ENCODE results near the gene SOX4. TPM values are rescaled to one million over a fixed set of nuclear protein-coding genes. Genes with fewer than 3 reads are reported as not detected.
A peak's percentile ranks its signal among the peaks of the same experiment; 100 is the strongest.

Gene SOX4
- total RNA-seq, 1 donor, result 12.4 TPM

DNA sequence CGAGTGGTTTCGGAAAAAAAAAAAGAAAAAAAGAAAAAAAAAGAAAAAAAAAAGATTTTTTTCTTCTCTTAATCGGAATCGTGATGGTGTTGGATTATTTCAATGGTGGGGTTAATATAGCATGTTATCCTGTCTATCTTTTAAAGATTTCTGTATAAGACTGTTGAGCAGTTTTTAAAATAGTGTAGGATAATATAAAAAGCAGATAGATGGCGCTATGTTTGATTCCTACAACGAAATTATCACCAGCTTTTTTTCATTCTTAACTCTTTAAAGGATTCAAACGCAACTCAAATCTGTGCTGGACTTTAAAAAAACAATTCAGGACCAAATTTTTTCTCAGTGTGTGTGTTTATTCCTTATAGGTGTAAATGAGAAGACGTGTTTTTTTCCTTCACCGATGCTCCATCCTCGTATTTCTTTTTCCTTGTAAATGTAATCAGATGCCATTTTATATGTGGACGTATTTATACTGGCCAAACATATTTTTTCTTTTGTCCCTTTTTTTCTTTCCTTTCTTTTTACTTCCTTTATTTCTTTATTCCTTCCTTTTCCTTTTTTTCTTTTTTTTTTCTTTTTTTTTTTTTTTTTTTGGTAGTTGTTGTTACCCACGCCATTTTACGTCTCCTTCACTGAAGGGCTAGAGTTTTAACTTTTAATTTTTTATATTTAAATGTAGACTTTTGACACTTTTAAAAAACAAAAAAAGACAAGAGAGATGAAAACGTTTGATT lies 3.6 kb downstream of the SOX4 start:
- peak overlapping the region; percentile 95 for H3K4me3 ChIP-seq (ENCODE audit: low read depth, low read length)
- peak; percentile 76 for DNase-seq (ENCODE audit: low read depth)
- TF ChIP-seq, protein P1, sequence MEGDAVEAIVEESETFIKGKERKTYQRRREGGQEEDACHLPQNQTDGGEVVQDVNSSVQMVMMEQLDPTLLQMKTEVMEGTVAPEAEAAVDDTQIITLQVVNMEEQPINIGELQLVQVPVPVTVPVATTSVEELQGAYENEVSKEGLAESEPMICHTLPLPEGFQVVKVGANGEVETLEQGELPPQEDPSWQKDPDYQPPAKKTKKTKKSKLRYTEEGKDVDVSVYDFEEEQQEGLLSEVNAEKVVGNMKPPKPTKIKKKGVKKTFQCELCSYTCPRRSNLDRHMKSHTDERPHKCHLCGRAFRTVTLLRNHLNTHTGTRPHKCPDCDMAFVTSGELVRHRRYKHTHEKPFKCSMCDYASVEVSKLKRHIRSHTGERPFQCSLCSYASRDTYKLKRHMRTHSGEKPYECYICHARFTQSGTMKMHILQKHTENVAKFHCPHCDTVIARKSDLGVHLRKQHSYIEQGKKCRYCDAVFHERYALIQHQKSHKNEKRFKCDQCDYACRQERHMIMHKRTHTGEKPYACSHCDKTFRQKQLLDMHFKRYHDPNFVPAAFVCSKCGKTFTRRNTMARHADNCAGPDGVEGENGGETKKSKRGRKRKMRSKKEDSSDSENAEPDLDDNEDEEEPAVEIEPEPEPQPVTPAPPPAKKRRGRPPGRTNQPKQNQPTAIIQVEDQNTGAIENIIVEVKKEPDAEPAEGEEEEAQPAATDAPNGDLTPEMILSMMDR (IDR thresholded peaks at IDR 0.05; ENCODE audit: insufficient read depth, low read length), result peak; percentile 45

DNA sequence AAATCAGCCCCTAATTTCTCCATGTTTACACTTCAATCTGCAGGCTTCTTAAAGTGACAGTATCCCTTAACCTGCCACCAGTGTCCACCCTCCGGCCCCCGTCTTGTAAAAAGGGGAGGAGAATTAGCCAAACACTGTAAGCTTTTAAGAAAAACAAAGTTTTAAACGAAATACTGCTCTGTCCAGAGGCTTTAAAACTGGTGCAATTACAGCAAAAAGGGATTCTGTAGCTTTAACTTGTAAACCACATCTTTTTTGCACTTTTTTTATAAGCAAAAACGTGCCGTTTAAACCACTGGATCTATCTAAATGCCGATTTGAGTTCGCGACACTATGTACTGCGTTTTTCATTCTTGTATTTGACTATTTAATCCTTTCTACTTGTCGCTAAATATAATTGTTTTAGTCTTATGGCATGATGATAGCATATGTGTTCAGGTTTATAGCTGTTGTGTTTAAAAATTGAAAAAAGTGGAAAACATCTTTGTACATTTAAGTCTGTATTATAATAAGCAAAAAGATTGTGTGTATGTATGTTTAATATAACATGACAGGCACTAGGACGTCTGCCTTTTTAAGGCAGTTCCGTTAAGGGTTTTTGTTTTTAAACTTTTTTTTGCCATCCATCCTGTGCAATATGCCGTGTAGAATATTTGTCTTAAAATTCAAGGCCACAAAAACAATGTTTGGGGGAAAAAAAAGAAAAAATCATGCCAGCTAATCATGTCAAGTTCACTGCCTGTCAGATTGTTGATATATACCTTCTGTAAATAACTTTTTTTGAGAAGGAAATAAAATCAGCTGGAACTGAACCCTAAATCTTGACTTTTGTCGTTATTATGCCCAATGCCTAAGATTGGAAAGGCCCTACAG lies 4.5 kb downstream of the SOX4 start:
- peak overlapping the region; percentile 95 for H3K4me3 ChIP-seq (ENCODE audit: low read depth, low read length)
- DNase-seq (ENCODE audit: low read depth), result peak; percentile 69
- TF ChIP-seq, protein P1 (IDR thresholded peaks at IDR 0.05; ENCODE audit: insufficient read depth, low read length), result no peak

DNA sequence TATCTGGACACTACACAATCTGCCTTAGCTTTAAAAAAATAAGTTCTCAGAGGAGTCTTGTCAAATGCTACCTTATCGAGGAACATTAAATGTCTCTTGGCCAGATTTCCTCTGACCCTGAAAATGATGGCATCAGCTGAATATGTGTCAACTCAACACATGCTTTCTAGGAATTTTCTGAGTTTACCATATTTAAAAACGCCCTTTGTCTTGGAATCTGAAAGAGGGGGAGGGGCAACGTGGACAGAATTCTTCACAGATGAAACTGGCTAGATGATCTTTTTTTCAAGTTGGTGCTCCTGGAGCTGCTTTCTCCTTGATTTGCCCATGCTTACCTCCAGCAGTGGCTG lies 5.1 kb downstream of the SOX4 start:
- peak overlapping the region; percentile 95 for H3K4me3 ChIP-seq (ENCODE audit: low read depth, low read length)
- peak; percentile 37 for DNase-seq (ENCODE audit: low read depth)

DNA sequence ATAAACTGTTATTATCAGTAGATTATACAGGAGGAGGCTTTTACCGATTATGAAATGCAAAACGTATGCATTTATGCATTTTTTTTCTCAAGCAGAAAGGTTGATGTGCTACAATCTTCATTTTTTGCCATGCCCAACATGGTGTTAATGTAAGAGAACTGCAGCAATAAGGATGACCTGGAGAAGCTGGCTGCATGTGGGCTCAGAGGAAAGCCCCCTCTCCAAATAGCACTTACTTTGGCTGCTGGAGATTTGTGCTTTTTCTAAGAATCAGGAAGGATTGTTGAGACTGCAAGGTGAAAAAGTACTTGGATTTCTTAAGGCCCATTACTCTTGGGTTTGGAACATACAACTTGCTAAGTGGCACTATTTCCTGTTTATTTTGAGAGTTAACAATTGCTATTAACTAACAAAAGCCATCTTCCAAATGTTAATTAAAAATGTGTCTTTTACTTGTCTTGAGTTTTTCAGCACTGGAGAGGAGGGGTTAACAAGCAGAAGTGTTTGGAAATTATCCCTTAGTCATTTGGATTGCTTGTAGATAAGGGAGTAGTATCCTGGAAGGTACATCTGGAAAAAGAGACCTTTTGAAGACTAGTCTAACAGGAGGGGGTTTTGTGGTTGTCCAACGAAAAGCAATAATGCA lies 5.6 kb downstream of the SOX4 start:
- TF ChIP-seq, protein P1 (IDR thresholded peaks at IDR 0.05; ENCODE audit: insufficient read depth, low read length), result no peak
- peak; percentile 15 for DNase-seq (ENCODE audit: low read depth)
- peak overlapping the region; percentile 95 for H3K4me3 ChIP-seq (ENCODE audit: low read depth, low read length)

More for the DNA sequence above, 5.1 kb downstream of the SOX4 start:
- TF ChIP-seq, protein P1 (IDR thresholded peaks at IDR 0.05; ENCODE audit: insufficient read depth, low read length), result no peak

DNA sequence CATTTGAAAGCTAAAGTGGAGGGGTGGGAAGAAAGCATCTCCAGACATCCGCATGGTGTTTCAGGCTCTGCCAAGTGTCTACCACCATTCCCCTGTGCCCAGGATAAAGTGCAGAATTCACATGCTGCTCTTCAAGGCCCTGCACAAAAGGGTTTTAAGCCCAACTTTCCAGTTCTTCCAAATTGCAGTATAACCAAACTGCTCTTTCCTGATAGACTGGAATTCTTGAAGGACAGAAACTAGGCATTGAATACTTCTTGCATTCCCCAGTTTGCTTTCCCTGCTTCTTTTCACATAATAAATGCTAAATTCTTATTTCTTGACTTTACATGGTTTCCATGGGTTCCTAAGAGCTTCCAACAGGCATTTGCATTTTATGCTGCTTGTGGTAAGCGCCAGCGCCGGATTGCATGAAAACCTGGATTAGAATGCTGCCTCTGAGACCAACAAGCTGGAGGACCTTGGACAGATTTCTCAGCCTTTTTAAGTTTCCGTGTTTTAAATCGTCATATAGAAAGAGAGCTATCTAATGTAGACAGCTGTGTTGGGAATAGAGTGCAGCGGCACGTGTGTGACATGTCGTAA lies 7.9 kb downstream of the SOX4 start:
- TF ChIP-seq, protein P1 (IDR thresholded peaks at IDR 0.05; ENCODE audit: insufficient read depth, low read length), result no peak
- H3K4me3 ChIP-seq (ENCODE audit: low read depth, low read length), result no peak overlapping the region
- no peak for DNase-seq (ENCODE audit: low read depth)

- H3K4me3 ChIP-seq (ENCODE audit: low read depth, low read length), result no peak overlapping the region
- TF ChIP-seq, protein P1 (IDR thresholded peaks at IDR 0.05; ENCODE audit: insufficient read depth, low read length), result no peak
- no peak for DNase-seq (ENCODE audit: low read depth)
Measured at GRCh38 chr6:21601932-21602390, 8.4 kb downstream of the SOX4 start.

Data from fibroblast of the aortic adventitia (primary cell).